ENCODE results near the gene MPO.

GRCh38 chr17:58265271-58265670 is 15.5 kb downstream of the MPO start:
- TF ChIP-seq CTCF (IDR thresholded peaks at IDR 0.05; ENCODE audit: low read depth, low read length, poor library complexity, severe bottlenecking): no peak
- no peak for TF ChIP-seq EZH2phosphoT487 (IDR thresholded peaks at IDR 0.05; ENCODE audit: borderline replicate concordance, low read length)
